HepG2 (cell line): Measurements from ENCODE around the gene VEZF1. TPM values are rescaled to one million over a fixed set of nuclear protein-coding genes. Genes with fewer than 3 reads are reported as not detected.

ENCODE experiments used
- CSRNP2 ChIP-seq: sonication (generic); formaldehyde crosslinking; conservative IDR thresholded peaks from 2 replicates; pipeline ENCODE4 v1.8.0; 2022; ENCODE audit warnings: low read depth, missing genetic modification reagents
- EZH2 ChIP-seq: conservative IDR thresholded peaks from 2 replicates; pipeline ENCODE4 v1.6.1; 2012; ENCODE audit warnings: mild to moderate bottlenecking, low read depth, low read length, moderate library complexity
- LBX2 ChIP-seq: sonication (generic); formaldehyde crosslinking; IDR thresholded peaks from 2 replicates; pipeline ENCODE4 v1.5.0; 2020; ENCODE audit warnings: missing genetic modification reagents, mild to moderate bottlenecking, borderline replicate concordance
- MAFK ChIP-seq, 2 experiments: IDR thresholded peaks in 1 of 2; conservative IDR thresholded peaks in 1 of 2; 2 replicates each; pipeline ENCODE4 v1.6.1; 2011; ENCODE audit warnings: improper control_type of control experiment in 2 of 2, low read length in 2 of 2
- MAX ChIP-seq: IDR thresholded peaks from 2 replicates; pipeline ENCODE4 v1.6.1; 2012; ENCODE audit warnings: inconsistent platforms
- MED1 ChIP-seq: sonication (generic); formaldehyde crosslinking; IDR thresholded peaks from 2 replicates; pipeline ENCODE4 v1.4.0; 2020; ENCODE audit warnings: missing genetic modification reagents
- MYNN ChIP-seq: sonication (generic); formaldehyde crosslinking; IDR thresholded peaks from 2 replicates; pipeline ENCODE4 v1.4.0; 2020; ENCODE audit warnings: mild to moderate bottlenecking, low read depth, missing genetic modification reagents
- NR2F1 ChIP-seq, 2 experiments: fragments of 450-650 bp in 1 of 2; formaldehyde crosslinking in 1 of 2; IDR thresholded peaks; 2 replicates each; pipeline versions ENCODE4 v1.5.0 to v1.6.1; 2016 to 2020; ENCODE audit warnings: mild to moderate bottlenecking in 1 of 2, missing compliant biosample characterization in 1 of 2, missing genetic modification reagents in 1 of 2, moderate library complexity in 1 of 2
- RBAK ChIP-seq: sonication (generic); formaldehyde crosslinking; IDR thresholded peaks from 2 replicates; pipeline ENCODE4 v1.5.1; 2020; ENCODE audit warnings: mild to moderate bottlenecking, missing genetic modification reagents
- SRY ChIP-seq: sonication (generic); formaldehyde crosslinking; IDR thresholded peaks from 2 replicates; pipeline ENCODE4 v1.8.0; 2022; ENCODE audit warnings: mild to moderate bottlenecking, missing genetic modification reagents
- TRIM22 ChIP-seq: fragments of 450-650 bp; IDR thresholded peaks from 2 replicates; pipeline ENCODE4 v1.6.1; 2017
- ZBTB38 ChIP-seq: sonication (generic); formaldehyde crosslinking; IDR thresholded peaks from 2 replicates; pipeline ENCODE4 v1.5.1; 2020; ENCODE audit warnings: mild to moderate bottlenecking, missing genetic modification reagents
- ZBTB8A ChIP-seq: sonication (generic); formaldehyde crosslinking; IDR thresholded peaks from 2 replicates; pipeline ENCODE4 v1.4.0; 2020; ENCODE audit warnings: mild to moderate bottlenecking, low read depth, missing genetic modification reagents, borderline replicate concordance
- ZFP91 ChIP-seq: sonication (generic); formaldehyde crosslinking; IDR thresholded peaks from 2 replicates; pipeline ENCODE4 v1.9.0; 2022; ENCODE audit warnings: missing genetic modification reagents, mild to moderate bottlenecking, borderline replicate concordance
- ZKSCAN5 ChIP-seq: sonication (generic); formaldehyde crosslinking; IDR thresholded peaks from 2 replicates; pipeline ENCODE4 v1.5.1; 2020; ENCODE audit warnings: mild to moderate bottlenecking, missing genetic modification reagents
- ZNF24 ChIP-seq: fragments of 450-650 bp; IDR thresholded peaks from 2 replicates; pipeline ENCODE4 v1.6.1; 2017; ENCODE audit warnings: antibody characterized with exemption, mild to moderate bottlenecking
- ZNF614 ChIP-seq: IDR thresholded peaks from 2 replicates; pipeline ENCODE4 v1.6.1; 2018; ENCODE audit warnings: missing biosample characterization, missing genetic modification reagents, inconsistent platforms, borderline replicate concordance
- polyA plus RNA-seq, 8 experiments: library from polyadenylated mRNA; depleted of rRNA in 3 of 8; stranded (reverse) in 7 of 8; unstranded in 1 of 8; fragments of >200 nt; fragmentation: Illumina TruSeq in 4 of 8; extraction: Trizol in 4 of 8; gene quantifications; 2 replicates each; pipeline versions ENCODE4 v1.2.1 to v1.2.3, GENCODE V29; 2011 to 2016; ENCODE audit warnings: low read depth in 4 of 8, missing spikeins in 1 of 8, mixed read lengths in 1 of 8; ENCODE audit not compliant: insufficient read depth in 1 of 8
- total RNA-seq, 5 experiments: library from RNA; depleted of rRNA; stranded (reverse); fragments of >200 nt; fragmentation: Illumina TruSeq; extraction: Trizol; gene quantifications; 2 replicates each; pipeline ENCODE4 v1.2.3, GENCODE V29; 2016; ENCODE audit warnings: low read depth in 1 of 5

VEZF1 gene
- total and polyA plus RNA-seq, 2 of the 13 experiments (the other 11 are each of a cell fraction or from before 2014, with no cell fraction given), result 45.9 to 49.7 TPM

- TF ChIP-seq CSRNP2 (no peak), EZH2 (no peak), MED1 (CRISPR knock-in tag) (no peak), ZNF614 (CRISPR knock-in tag) (peak; percentile 59; the same call in 1 of the 2 replicates), MYNN (CRISPR knock-in tag) (peak; percentile 60; the same call in 1 of the 2 replicates), TRIM22 (no peak), SRY (CRISPR knock-in tag) (no peak), NR2F1 (CRISPR knock-in tag; IDR thresholded peaks at IDR 0.05) (no peak; a peak in 1 of 4 replicates), LBX2 (CRISPR knock-in tag) (no peak), ZKSCAN5 (CRISPR knock-in tag) (no peak), RBAK (no peak), ZBTB38 (CRISPR knock-in tag) (no peak), MAX (no peak), ZNF24 (no peak), MAFK (conservative IDR thresholded peaks at IDR 0.05 in 1 of 2, IDR thresholded peaks at IDR 0.05 in 1 of 2; ENCODE audit: low read length in 2 of 2) (no peak), ZFP91 (no peak; the same call in 1 of the 2 replicates), ZBTB8A (CRISPR knock-in tag) (no peak)
These were observed 7.3 kb upstream of the VEZF1 start (continued) for GRCh38 chr17:57995076-57995956.
